Embryonic facial prominence (tissue), 1 donor: Measurements from ENCODE around the gene PAK1.
"Not testable (repeated sequence)": the region's sequence is repeated elsewhere in the genome, so short reads cannot be mapped to it uniquely, and the experiment has no call there.

Experiments used
- DNase-seq: peaks from one replicate; pipeline ENCODE4 v3.0.0-alpha.2; 2016; ENCODE audit errors: extremely low spot score

Gene PAK1

DNA sequence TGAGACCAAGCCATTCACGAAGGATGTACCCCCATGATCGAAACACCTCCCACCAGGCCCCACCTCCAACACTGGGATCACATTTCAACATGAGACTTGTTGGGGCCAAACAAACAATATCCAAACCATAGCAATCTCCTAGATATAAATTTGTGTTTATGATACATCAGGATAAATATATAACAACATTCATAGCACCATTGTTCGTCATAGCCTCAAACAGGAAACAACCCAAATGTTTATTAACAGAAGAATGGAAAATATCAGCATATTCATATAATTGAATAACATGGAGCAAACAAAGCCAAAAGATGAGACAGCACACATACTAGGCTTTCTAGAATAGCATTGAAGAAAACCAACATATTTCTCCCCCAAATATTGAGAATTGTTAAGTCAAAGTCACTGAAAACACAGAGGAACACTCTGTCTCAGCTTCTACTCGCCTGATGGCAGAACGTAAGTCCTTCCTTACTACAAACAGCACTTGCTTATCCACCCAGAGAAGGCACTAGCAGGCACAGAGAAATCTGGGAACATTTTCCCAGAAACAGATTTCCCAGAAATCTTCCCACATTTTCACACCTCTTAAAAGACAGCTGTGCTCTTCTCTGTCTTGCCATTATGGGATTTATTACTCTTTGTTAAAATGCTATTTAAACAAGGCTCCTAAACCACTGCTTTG is 164.4 kb downstream of the PAK1 start:
- DNase-seq, result no peak

DNA sequence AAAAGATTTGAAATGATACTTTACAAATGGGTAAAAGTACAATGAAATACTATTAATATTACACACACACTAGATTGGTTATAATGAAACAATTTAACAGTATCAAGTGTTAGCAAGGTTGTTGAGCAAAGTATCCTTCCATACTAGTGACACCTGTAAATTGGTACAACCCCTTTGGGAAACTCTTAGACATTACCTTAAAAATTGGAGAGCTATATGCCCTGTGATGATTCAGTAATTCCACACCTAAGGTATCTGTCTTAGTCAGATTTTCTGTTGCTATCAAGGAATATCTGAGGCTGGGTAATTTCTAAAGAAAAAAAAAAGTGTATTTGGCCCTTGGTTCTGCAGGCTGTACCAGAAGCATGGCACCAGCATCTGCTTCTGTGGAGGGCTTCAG is 165.1 kb downstream of the PAK1 start:
- DNase-seq, result no peak

- DNase-seq, result no peak
These were observed 170.6 kb downstream of the PAK1 start for GRCh38 chr11:77303328-77303727.

DNA sequence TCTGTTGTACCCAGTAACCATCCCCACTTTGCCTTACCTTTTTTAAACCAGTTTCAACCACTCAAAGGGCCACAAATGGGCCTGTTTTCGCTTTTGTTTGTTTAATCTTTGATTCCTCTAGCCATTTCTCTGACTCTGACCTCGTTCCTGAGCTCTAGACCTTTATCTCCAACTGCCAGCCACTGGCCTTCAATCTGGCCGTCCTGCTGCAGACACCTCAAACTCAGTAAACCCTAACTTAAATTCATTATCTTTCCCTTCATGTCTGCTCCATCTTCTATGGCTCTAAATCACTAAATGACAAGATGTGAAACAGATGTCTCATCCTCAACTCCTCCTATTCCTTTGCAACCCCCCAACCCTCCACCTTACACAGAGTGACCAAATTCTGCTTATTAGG is 171.1 kb downstream of the PAK1 start:
- DNase-seq, result no peak

DNA sequence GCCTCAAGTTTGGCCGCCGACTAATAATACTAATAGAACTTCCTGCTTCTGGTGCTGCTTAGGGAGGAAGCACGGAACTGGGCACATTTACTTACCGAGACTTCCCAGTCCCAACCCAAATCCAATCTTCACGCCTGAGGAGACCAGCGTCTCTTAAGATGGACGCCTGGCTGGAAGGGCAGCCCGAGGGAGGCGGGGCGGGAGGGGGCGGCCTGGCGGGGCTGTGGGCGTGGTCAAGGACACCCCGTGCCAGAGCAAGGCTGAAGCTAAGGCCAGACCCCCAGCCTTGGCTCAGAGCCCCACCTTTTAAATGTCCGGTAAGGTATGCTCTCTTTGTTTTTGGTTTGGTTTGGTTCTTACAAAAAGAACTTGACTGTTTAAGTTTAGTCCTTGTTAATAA is 172.4 kb downstream of the PAK1 start, which contains the start of gene GDPD4:
GDPD4 (minus strand) TSS at position 177 of the 400 bp plus-strand sequence. CDS start 16,549 bp downstream, outside the sequence.
- DNase-seq, result no peak

DNA sequence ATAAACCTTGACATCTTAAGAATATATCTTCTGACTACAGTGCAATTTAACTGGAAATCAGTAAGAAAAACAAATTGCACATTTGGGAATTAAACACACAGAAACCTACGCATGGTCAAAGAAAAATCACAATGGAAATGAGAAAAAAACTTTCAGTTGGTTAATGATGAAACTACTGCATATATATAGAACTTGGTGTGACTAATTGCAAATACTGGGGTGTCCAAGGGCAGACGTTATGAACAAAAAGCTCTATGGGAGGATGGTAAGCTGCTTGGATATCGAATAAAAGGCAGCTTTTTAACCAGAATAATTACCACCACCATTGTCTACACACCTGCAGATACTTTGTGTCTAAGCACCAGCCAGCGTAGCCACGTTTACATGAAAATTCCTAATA is 173.2 kb downstream of the PAK1 start:
- DNase-seq, result no peak

GRCh38 chr11:77300028-77300427 is 173.9 kb downstream of the PAK1 start:
- not testable (repeated sequence) for DNase-seq

DNA sequence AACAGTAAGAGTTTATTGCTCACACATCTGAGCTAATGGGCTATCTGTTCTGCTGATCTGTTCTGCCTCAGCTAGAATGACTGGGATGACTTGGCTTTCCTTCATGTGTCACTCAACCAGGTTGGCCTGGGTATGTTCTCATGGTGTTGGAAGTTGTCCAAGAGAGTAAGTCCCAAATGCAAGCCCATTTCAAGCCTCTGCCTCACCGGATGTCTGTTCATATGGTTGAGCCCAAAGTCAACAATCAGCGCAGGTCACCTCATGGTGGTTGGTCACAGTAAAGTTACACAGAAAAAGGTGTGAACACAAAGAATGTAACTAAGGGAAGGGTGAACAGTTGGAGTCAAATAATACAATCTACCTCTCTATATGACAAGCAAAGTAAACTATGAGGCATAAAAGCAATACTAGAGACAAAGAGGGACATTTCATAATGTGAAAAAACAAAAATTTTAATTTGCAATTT is 174.3 kb downstream of the PAK1 start:
- DNase-seq, result no peak

DNA sequence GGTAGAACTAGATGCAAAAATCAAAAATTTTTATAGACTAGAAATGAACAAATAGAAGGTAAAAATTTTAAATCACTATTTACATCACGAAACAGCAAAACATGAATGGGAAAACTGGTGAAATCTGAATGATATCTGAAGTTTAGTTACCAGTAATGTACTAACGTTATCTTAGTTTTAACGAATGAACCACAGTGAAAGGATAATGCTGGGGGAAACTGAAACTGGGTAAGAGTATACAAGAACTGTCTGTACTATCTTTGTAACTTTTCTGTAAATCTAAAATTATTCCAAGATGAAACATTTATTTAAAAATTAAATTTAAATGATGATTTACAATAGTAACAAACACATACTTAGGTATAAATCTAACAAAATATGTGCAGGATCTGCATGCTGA is 179.9 kb downstream of the PAK1 start:
- DNase-seq, result no peak

GRCh38 chr11:77289737-77290136 is 184.2 kb downstream of the PAK1 start:
- DNase-seq, result no peak

DNA sequence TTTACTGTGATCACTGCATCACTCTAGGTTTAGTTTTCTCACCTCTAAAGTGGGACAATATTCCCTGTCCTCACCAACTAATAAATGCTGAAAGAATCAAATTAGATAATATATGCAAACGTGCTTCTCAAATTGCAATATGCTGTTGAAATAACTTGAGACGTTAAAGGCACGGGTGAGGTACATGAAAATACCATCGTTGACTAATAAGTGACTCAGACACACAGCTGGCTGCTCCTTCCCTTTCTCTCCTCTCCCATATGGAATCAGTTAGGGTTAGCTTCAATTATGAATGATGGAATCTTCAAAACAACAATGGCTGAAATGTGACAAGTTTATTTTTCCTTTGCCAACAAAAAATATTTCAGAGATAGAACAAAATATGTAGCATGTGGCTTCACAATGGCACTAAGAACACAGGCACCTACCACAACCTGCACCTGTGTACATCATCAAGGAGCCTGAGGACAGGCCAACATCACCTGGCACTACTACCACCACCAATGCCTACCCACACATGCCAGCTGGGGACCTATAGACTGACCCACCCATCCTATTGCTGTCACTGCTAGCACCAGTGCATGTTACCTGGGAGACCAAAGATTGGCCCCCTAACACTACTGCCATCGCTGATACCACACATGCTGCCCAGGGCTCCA is 186.2 kb downstream of the PAK1 start:
- DNase-seq, result no peak

- no peak for DNase-seq
These were observed 186.8 kb downstream of the PAK1 start for GRCh38 chr11:77287136-77287535.

DNA sequence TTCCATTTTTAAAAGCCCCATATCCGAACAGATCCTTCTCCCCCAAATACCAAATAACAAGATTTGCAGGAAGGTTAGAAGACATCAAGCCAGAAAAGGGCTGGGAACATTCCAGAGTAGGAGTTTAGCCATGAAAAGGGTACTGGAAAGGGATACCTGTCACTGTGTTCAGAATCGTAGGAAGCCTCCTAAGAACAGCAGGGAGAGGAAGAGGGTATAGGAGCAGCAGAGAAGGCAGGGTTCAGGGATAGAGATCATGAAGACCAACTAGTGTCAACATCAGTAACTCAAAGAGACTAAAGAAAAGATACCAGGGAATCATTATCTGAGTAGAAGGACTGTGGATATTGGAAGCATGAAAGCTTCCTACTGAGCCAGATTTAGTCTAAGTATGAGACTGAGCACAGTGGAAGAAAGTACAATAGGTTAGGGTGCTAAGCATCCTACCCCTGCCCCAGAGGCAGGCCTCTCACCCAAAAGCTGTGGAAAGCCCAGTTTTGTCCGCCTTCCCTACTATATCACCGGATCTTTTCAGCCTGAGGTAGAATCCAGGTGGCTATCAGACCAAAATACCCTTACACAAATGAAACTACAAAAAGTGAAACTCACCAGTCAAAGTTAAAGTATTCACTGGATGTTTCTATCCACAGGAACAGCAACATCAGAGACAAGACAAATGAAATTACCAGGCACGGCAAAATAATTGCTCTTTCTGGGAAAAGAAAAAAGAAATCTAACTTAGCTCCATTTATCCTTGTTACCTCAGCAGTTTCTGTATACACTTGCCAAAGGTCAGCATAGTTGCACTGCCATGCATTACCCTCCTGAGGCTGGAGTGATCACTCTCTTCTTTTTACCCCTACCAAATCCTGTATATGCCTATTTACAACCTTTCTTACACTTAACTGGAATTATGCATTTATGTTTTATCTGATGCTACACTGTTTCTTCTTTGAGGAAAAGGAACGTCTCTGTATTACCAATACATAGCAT is 189.1 kb downstream of the PAK1 start:
- DNase-seq, result no peak

DNA sequence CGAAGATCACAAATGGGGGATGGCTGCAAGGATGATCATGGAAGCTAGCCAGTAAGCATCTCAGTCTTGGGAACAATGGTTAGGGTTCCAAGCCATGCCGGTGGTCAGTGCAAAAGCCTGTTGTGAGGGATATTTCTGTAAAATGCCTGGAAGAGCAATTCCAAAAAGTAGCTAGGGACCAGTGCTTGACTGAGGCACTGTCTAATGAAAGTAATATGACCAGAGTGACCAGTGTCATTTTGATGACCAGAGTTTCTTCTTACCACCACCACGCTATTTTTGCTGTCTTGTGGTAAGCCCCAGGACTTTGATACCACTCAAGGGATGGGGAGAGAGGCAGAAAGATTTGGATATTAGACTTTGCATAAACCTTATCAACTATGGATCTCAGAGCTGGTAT is 190.8 kb downstream of the PAK1 start:
- DNase-seq, result no peak

GRCh38 chr11:77278595-77279506 is 195.0 kb downstream of the PAK1 start:
- no peak for DNase-seq

DNA sequence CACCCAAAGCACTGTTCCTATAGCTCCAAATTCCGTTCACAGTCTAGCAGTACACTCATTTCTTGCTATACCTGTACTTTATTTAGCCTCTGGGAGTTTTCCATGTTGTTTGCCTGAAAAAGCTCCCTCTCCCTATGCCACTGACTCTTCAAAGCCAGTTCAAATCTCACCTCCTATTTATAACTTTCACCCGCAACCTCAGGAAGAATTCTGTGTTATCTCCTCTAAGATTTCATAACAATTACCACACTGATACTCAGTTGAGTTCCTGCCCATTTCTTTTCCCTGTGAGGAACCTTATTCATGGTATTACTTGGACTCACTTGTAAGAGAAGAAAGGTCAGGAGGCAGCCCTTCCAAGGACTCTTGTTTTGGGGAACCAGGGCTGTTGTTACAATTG is 197.6 kb downstream of the PAK1 start:
- DNase-seq, result no peak
